Uterus (tissue), 2 donors: Measurements from ENCODE around the gene PIAS4.
A peak's percentile ranks its signal among the peaks of the same experiment; 100 is the strongest.

Source experiments
- POLR2A ChIP-seq, 2 donors: fragments of 450-650 bp; IDR thresholded peaks; one replicate each; pipeline ENCODE4 v1.6.1; 2016; ENCODE audit warnings: antibody characterized with exemption in 2 of 2, mild to moderate bottlenecking in 1 of 2, moderate library complexity in 1 of 2
- TF ChIP-seq, protein P1 (sequence below), 4 experiments: fragments of 200-600 bp in 2 of 4; fragments of 450-650 bp in 2 of 4; sonication (generic) in 2 of 4; IDR thresholded peaks; one replicate each; pipeline ENCODE4 v1.5.1; 2016 to 2019; ENCODE audit warnings: antibody characterized with exemption in 4 of 4, mild to moderate bottlenecking in 2 of 4, moderate library complexity in 1 of 4

DNA sequence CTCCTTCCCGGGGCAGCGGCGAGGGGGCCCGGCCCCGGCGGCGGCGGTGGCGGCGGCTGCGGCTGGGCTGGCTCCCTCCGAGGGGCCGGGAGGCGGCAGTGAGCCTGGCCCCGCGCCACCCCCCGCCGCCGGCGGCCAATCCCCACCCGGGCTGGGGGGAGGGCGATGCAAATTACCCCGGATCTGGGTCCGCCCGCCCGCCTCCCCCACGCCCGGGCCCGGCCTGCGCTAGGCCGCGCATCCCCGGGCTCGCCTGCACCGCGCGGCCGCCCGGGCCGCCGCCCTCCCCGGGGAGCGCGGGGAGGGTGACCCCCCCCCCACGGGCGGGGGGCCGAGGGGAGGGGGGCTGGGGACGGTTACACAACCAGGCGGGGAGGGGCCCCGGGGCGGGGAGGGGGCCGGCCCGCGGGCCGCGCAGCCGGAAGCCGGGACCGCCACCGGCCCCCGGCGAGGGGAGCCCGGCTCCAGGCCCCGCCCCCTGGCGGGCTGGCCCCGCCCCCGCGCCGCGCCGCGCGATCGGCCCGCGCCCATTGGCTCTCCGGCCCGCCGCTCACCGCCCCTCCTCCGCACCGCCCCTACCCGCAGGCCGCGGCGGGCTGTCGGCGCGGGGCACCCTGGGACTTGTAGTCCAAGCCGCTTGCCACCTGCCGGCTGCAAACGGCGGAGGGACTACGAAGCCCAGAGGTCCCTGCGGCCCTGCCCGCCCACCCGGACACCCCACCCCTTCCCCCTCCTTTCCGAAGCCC, 58.1 kb downstream of the PIAS4 start:
- TF ChIP-seq, protein P1, sequence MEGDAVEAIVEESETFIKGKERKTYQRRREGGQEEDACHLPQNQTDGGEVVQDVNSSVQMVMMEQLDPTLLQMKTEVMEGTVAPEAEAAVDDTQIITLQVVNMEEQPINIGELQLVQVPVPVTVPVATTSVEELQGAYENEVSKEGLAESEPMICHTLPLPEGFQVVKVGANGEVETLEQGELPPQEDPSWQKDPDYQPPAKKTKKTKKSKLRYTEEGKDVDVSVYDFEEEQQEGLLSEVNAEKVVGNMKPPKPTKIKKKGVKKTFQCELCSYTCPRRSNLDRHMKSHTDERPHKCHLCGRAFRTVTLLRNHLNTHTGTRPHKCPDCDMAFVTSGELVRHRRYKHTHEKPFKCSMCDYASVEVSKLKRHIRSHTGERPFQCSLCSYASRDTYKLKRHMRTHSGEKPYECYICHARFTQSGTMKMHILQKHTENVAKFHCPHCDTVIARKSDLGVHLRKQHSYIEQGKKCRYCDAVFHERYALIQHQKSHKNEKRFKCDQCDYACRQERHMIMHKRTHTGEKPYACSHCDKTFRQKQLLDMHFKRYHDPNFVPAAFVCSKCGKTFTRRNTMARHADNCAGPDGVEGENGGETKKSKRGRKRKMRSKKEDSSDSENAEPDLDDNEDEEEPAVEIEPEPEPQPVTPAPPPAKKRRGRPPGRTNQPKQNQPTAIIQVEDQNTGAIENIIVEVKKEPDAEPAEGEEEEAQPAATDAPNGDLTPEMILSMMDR (IDR thresholded peaks at IDR 0.05): peak in 1 of 4 experiments; percentile 18
- TF ChIP-seq POLR2A (IDR thresholded peaks at IDR 0.05): peak in 1 of 2 donors; percentile 36
